Measurements from ENCODE around the gene HELZ. TPM values are rescaled to one million over a fixed set of nuclear protein-coding genes. Genes with fewer than 3 reads are reported as not detected.
"Not testable (repeated sequence)": the region's sequence is repeated elsewhere in the genome, so short reads cannot be mapped to it uniquely, and the experiment has no call there.

Gene HELZ
- total and polyA plus RNA-seq, 2 of the 8 experiments (the other 6 are each of a cell fraction or from before 2014, with no cell fraction given): 10.0 to 48.7 TPM

DNA sequence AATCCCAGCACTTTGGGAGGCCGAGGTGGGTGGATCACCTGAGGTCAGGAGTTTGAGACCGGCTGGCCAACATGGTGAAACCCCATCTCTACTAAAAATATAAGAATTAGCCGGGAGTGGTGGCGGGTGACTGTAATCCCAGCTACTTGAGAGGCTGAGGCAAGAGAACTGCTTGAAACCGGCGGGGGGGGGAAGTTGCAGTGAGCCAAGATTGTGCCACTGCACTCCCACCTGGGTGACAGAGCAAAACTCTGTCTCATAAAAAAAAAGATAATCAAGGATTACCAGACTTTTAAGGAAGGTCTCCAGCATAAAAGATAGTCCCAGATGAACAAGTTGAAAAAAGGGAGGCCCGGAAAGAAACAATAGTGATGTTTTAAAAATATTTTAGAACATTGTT lies 152.3 kb downstream of the HELZ start:
- H3K36me3 ChIP-seq (ENCODE audit: control insufficient read depth in 2 of 4, insufficient read depth in 4 of 4, low read length in 3 of 4); H2AFZ ChIP-seq (ENCODE audit: low read length); H2BK120ac ChIP-seq (replicated peaks; ENCODE audit: low read depth, low read length); H3K14ac ChIP-seq (ENCODE audit: insufficient read length); H3K4me2 ChIP-seq (ENCODE audit: insufficient read depth in 1 of 2, low read depth in 2 of 2, low read length in 2 of 2); FAIRE-seq; H3K9me3 ChIP-seq (ENCODE audit: insufficient read depth in 2 of 2, low read depth in 1 of 2, low read length in 1 of 2); DNase-seq (ENCODE audit: low read depth in 1 of 2, low spot score in 2 of 2); H4K8ac ChIP-seq (ENCODE audit: extremely low read depth, insufficient read depth, low read length); H2BK15ac ChIP-seq (ENCODE audit: low read length); H2BK20ac ChIP-seq (ENCODE audit: low read length); H3K4me3 ChIP-seq (ENCODE audit: extremely low read depth in 1 of 4, insufficient read depth in 2 of 4, low read depth in 3 of 4, low read length in 4 of 4); H4K20me1 ChIP-seq (replicated peaks in 1 of 2; ENCODE audit: control insufficient read depth in 1 of 2, insufficient read depth in 2 of 2, low read length in 2 of 2); H4K91ac ChIP-seq (replicated peaks; ENCODE audit: insufficient read length, low read length); H2AK5ac ChIP-seq (ENCODE audit: low read depth, low read length); H3K4ac ChIP-seq (replicated peaks; ENCODE audit: insufficient read length, low read depth, low read length); POLR2A ChIA-PET (ENCODE audit: partially characterized antibody); H4K5ac ChIP-seq (ENCODE audit: insufficient read length, low read depth, low read length); CTCF ChIA-PET (ENCODE audit: partially characterized antibody); H3K79me1 ChIP-seq (ENCODE audit: low read depth, low read length); H3K4me1 ChIP-seq (replicated peaks in 1 of 4; ENCODE audit: control insufficient read depth in 3 of 4, insufficient read depth in 4 of 4, low read length in 3 of 4); H3K56ac ChIP-seq (replicated peaks; ENCODE audit: insufficient read length, low read depth, low read length); H3K9ac ChIP-seq (replicated peaks in 1 of 4; ENCODE audit: extremely low read depth in 1 of 4, low read depth in 3 of 4, low read length in 3 of 4); H3K18ac ChIP-seq (ENCODE audit: extremely low read depth, low read length); H2BK5ac ChIP-seq (ENCODE audit: low read depth, low read length); H3K79me2 ChIP-seq (ENCODE audit: control insufficient read depth in 1 of 2, insufficient read depth in 2 of 2, low read length in 2 of 2); H2BK12ac ChIP-seq (ENCODE audit: low read depth, low read length); H3K23ac ChIP-seq (ENCODE audit: insufficient read length); H3K27ac ChIP-seq (ENCODE audit: low read depth, low read length); H3K27me3 ChIP-seq (replicated peaks in 1 of 4; ENCODE audit: control insufficient read depth in 3 of 4, extremely low read depth in 1 of 4, insufficient read depth in 3 of 4, low read length in 3 of 4); H3K23me2 ChIP-seq (ENCODE audit: low read depth, low read length): not testable (repeated sequence)
- 80% methylated on average over 7 of the region's 7 CpGs; no CpG with 5 or more reads in 1 of the 2 experiments for WGBS, 2 experiments (ENCODE audit: extremely low coverage in 1 of 2, insufficient coverage in 1 of 2, insufficient read length in 1 of 2, insufficient replicate concordance in 2 of 2, low coverage in 1 of 2, low lambda C conversion rate in 2 of 2, missing lambda C conversion rate in 1 of 2)
